Urinary bladder (tissue), 4 donors: ENCODE results near the gene MAPK11. TPM values are rescaled to one million over a fixed set of nuclear protein-coding genes. Genes with fewer than 3 reads are reported as not detected.

Experiments
- DNase-seq: peaks from one replicate; pipeline ENCODE4 v3.0.0-alpha.2; 2015; ENCODE audit errors: extremely low spot score
- H3K27ac ChIP-seq: one replicate; pipeline ENCODE4 v1.5.1; 2013; ENCODE audit warnings: low read depth, mild to moderate bottlenecking, moderate library complexity
- H3K36me3 ChIP-seq: one replicate; pipeline ENCODE4 v1.6.1; 2013; ENCODE audit warnings: mild to moderate bottlenecking, moderate library complexity; ENCODE audit not compliant: insufficient read depth
- H3K4me1 ChIP-seq: one replicate; pipeline ENCODE4 v1.6.1; 2013; ENCODE audit warnings: mild to moderate bottlenecking, moderate library complexity; ENCODE audit not compliant: insufficient read depth
- H3K4me3 ChIP-seq: one replicate; pipeline ENCODE4 v1.5.1; 2013; ENCODE audit warnings: low read depth, low read length
- WGBS: extraction: QIAGEN DNeasy Blood & Tissue Kit; methylation state at CpG from one replicate; pipeline ENCODE4 v1.1.7; 2013; 5-methylcytosine and 5-hydroxymethylcytosine counted together
- polyA plus RNA-seq: library from polyadenylated mRNA; stranded (reverse); fragments of 200-250 nt; gene quantifications from one replicate; pipeline ENCODE4 v1.2.3, GENCODE V29; 2013
- total RNA-seq: library from RNA; depleted of rRNA; stranded (reverse); fragments of >200 nt; gene quantifications from one replicate; pipeline ENCODE4 v1.2.3, GENCODE V29; 2014
- donor health status: healthy with polysubstance abuse.
- donor health status: healthy.

Gene MAPK11
- total and polyA plus RNA-seq, 2 donors, result 4.1 to 13.6 TPM

- peak within 1 kb of the TSS; percentile 82 for H3K4me3 ChIP-seq
- peak; percentile 71 for DNase-seq
- peak within 1 kb of the TSS; percentile 95 for H3K27ac ChIP-seq
- H3K36me3 ChIP-seq, result no peaks in the 10 kb centered on the region
- H3K4me1 ChIP-seq, result peaks cover 4% of the 10 kb centered on the region
- WGBS, result under 1% methylated on average over 76 of the region's 76 CpGs
Observed at GRCh38 chr22:50244420-50245213, 25.6 kb downstream of the MAPK11 start, which contains the start of gene TUBGCP6. TUBGCP6 (minus strand) TSS chr22:50245023; CDS start chr22:50244459, 564 bp downstream.

GRCh38 chr22:50243685-50244419 lies 26.3 kb downstream of the MAPK11 start:
- WGBS, result 23% methylated on average over 27 of the region's 27 CpGs
- DNase-seq, result no peak
- H3K27ac ChIP-seq, result peak overlapping the region; percentile 75
- H3K4me3 ChIP-seq, result peak overlapping the region; percentile 82
- H3K36me3 ChIP-seq, result no peaks in the 10 kb centered on the region
- peaks cover 4% of the 10 kb centered on the region for H3K4me1 ChIP-seq

GRCh38 chr22:50242406-50242949 lies 27.7 kb downstream of the MAPK11 start:
- H3K4me3 ChIP-seq, result peak overlapping the region; percentile 12
- DNase-seq, result no peak
- 62% methylated on average over 14 of the region's 14 CpGs for WGBS
- no peak overlapping the region for H3K27ac ChIP-seq
- no peaks in the 10 kb centered on the region for H3K36me3 ChIP-seq
- peaks cover 4% of the 10 kb centered on the region for H3K4me1 ChIP-seq

GRCh38 chr22:50238755-50239154 lies 31.4 kb downstream of the MAPK11 start:
- Histone ChIP-seq H3K27ac (no peak overlapping the region), H3K4me3 (no peak overlapping the region), H3K36me3 (no peaks in the 10 kb centered on the region), H3K4me1 (peaks cover 4% of the 10 kb centered on the region)
- WGBS, result 86% methylated on average over 9 of the region's 9 CpGs
- no peak for DNase-seq

- Histone ChIP-seq H3K4me3 (no peak overlapping the region), H3K4me1 (no peaks in the 10 kb centered on the region), H3K27ac (no peak overlapping the region), H3K36me3 (no peaks in the 10 kb centered on the region)
- DNase-seq, result no peak
- WGBS, result 64% methylated on average over 11 of the region's 11 CpGs
Observed at GRCh38 chr22:50236731-50237409, 33.3 kb downstream of the MAPK11 start.

- no peak for DNase-seq
- WGBS, result 92% methylated on average over 18 of the region's 18 CpGs
- no peak overlapping the region for H3K4me3 ChIP-seq
- H3K4me1 ChIP-seq, result no peaks in the 10 kb centered on the region
- peaks cover 2% of the 10 kb centered on the region for H3K36me3 ChIP-seq
- no peak overlapping the region for H3K27ac ChIP-seq
Observed at GRCh38 chr22:50233223-50233622, 37.0 kb downstream of the MAPK11 start.

GRCh38 chr22:50232481-50233151 lies 37.6 kb downstream of the MAPK11 start:
- H3K27ac ChIP-seq, result no peak overlapping the region
- H3K4me3 ChIP-seq, result no peak overlapping the region
- H3K4me1 ChIP-seq, result no peaks in the 10 kb centered on the region
- peaks cover 2% of the 10 kb centered on the region for H3K36me3 ChIP-seq
- 91% methylated on average over 20 of the region's 20 CpGs for WGBS
- no peak for DNase-seq

GRCh38 chr22:50229370-50229769 lies 40.8 kb downstream of the MAPK11 start:
- DNase-seq, result no peak
- Histone ChIP-seq H3K27ac (no peak overlapping the region), H3K36me3 (peaks cover 5% of the 10 kb centered on the region), H3K4me3 (no peak overlapping the region), H3K4me1 (no peaks in the 10 kb centered on the region)
- 96% methylated on average over 16 of the region's 16 CpGs for WGBS

GRCh38 chr22:50228366-50228765 lies 41.8 kb downstream of the MAPK11 start:
- Histone ChIP-seq H3K4me1 (no peaks in the 10 kb centered on the region), H3K36me3 (peaks cover 5% of the 10 kb centered on the region), H3K4me3 (no peak overlapping the region), H3K27ac (no peak overlapping the region)
- DNase-seq, result no peak
- 97% methylated on average over 9 of the region's 9 CpGs for WGBS

- no peak for DNase-seq
- no peak overlapping the region for H3K4me3 ChIP-seq
- H3K36me3 ChIP-seq, result peaks cover 8% of the 10 kb centered on the region
- WGBS, result 96% methylated on average over 25 of the region's 25 CpGs
- no peaks in the 10 kb centered on the region for H3K4me1 ChIP-seq
- no peak overlapping the region for H3K27ac ChIP-seq
Observed at GRCh38 chr22:50227579-50228215, 42.5 kb downstream of the MAPK11 start.

- 90% methylated on average over 18 of the region's 18 CpGs for WGBS
- no peak for DNase-seq
- H3K27ac ChIP-seq, result no peak overlapping the region
- H3K4me1 ChIP-seq, result no peaks in the 10 kb centered on the region
- H3K4me3 ChIP-seq, result no peak overlapping the region
- H3K36me3 ChIP-seq, result peaks cover 8% of the 10 kb centered on the region
Observed at GRCh38 chr22:50226875-50227165, 43.4 kb downstream of the MAPK11 start.

- 93% methylated on average over 31 of the region's 31 CpGs for WGBS
- H3K4me3 ChIP-seq, result no peak overlapping the region
- H3K36me3 ChIP-seq, result peaks cover 8% of the 10 kb centered on the region
- H3K4me1 ChIP-seq, result no peaks in the 10 kb centered on the region
- H3K27ac ChIP-seq, result no peak overlapping the region
- DNase-seq, result no peak
Observed at GRCh38 chr22:50226063-50226874, 43.9 kb downstream of the MAPK11 start.
